Measurements from ENCODE around the gene DNAH10.

Gene DNAH10

GRCh38 chr12:123849517-123849916 is 87.4 kb downstream of the DNAH10 start:
- TF ChIP-seq CTCF (IDR thresholded peaks at IDR 0.05): no peak

GRCh38 chr12:123850246-123851134 is 88.4 kb downstream of the DNAH10 start:
- no peak for TF ChIP-seq CTCF (IDR thresholded peaks at IDR 0.05)
- DNase-seq (ENCODE audit: low spot score): peak; percentile 33
- no peak overlapping the region for H3K4me3 ChIP-seq
- H3K27ac ChIP-seq: no peak overlapping the region

More at GRCh38 chr12:123849517-123849916, 87.4 kb downstream of the DNAH10 start:
- Histone ChIP-seq H3K27ac (no peak overlapping the region), H3K4me3 (no peak overlapping the region)
- DNase-seq (ENCODE audit: low spot score): peak; percentile 11

GRCh38 chr12:123853396-123854070 is 91.4 kb downstream of the DNAH10 start:
- TF ChIP-seq CTCF (IDR thresholded peaks at IDR 0.05): no peak
- peak; percentile 28 for DNase-seq (ENCODE audit: low spot score)
- H3K27ac ChIP-seq: no peak overlapping the region
- no peak overlapping the region for H3K4me3 ChIP-seq

- peak; percentile 21 for DNase-seq (ENCODE audit: low spot score)
- no peak overlapping the region for H3K27ac ChIP-seq
- TF ChIP-seq CTCF (IDR thresholded peaks at IDR 0.05): no peak
- H3K4me3 ChIP-seq: no peak overlapping the region
Measured at GRCh38 chr12:123854232-123854631, 92.1 kb downstream of the DNAH10 start.

- Histone ChIP-seq H3K4me3 (no peak overlapping the region), H3K27ac (no peak overlapping the region)
- no peak for TF ChIP-seq CTCF (IDR thresholded peaks at IDR 0.05)
- peak; percentile 9 for DNase-seq (ENCODE audit: low spot score)
Measured at GRCh38 chr12:123854918-123855317, 92.8 kb downstream of the DNAH10 start.

GRCh38 chr12:123856681-123857080 is 94.6 kb downstream of the DNAH10 start:
- no peak overlapping the region for H3K27ac ChIP-seq
- no peak for TF ChIP-seq CTCF (IDR thresholded peaks at IDR 0.05)
- no peak overlapping the region for H3K4me3 ChIP-seq
- no peak for DNase-seq (ENCODE audit: low spot score)
